ENCODE results near the gene CKLF.
A peak's percentile ranks its signal among the peaks of the same experiment; 100 is the strongest.
"Not testable (repeated sequence)": the region's sequence is repeated elsewhere in the genome, so short reads cannot be mapped to it uniquely, and the experiment has no call there.

The CKLF gene

GRCh38 chr16:66601471-66601870 lies 49.1 kb downstream of the CKLF start:
- DNase-seq = no peak

DNA sequence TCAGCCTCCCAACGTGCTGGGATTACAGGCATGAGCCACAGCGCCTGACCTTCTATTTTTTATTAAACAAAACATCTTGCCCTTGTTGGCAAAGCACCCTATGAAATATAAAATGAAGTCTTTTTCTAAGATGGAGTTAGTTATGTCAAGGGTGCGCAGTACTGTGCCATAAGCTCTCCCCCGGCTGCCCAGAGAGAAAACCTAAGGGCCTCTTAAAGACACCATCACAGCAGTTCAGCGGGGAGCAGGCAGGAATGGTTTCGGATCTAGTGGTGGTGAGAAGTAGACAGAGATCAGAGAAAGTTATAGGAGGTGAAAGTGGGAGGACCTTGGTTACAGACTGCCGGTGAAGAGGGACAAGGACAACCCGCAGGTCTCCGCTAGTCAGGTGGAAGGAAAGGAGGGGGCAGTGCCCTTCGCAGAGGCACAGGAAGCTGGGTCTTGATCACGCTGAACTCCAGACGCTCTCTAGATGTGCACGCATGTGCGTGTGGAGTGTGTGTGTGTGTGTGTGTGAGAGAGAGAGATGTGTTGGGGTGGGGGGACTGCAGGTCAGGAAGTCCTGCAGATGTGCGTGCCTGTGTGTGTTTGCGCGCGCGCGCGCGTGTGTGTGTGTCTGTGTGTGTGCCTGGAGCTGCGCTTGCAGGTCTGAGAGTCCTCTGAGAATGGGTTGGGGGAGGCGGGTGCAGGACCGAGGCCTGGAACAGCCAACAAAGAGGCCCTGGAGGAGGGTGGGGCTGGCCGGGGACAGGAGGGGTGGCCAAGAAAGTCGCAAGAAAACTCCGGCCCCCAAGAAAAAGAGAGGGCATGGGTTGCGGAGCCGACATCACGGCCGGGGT lies 51.4 kb downstream of the CKLF start:
- DNase-seq = peak; percentile 26

GRCh38 chr16:66604376-66605176 lies 52.2 kb downstream of the CKLF start, which contains the start of gene CMTM3:
Gene CMTM3, plus strand, starts transcription at chr16:66604704. Its CDS starts 102 bp downstream, at chr16:66604806.
- peak; percentile 26 for DNase-seq

GRCh38 chr16:66605177-66605978 lies 53.0 kb downstream of the CKLF start:
- no peak for DNase-seq

DNA sequence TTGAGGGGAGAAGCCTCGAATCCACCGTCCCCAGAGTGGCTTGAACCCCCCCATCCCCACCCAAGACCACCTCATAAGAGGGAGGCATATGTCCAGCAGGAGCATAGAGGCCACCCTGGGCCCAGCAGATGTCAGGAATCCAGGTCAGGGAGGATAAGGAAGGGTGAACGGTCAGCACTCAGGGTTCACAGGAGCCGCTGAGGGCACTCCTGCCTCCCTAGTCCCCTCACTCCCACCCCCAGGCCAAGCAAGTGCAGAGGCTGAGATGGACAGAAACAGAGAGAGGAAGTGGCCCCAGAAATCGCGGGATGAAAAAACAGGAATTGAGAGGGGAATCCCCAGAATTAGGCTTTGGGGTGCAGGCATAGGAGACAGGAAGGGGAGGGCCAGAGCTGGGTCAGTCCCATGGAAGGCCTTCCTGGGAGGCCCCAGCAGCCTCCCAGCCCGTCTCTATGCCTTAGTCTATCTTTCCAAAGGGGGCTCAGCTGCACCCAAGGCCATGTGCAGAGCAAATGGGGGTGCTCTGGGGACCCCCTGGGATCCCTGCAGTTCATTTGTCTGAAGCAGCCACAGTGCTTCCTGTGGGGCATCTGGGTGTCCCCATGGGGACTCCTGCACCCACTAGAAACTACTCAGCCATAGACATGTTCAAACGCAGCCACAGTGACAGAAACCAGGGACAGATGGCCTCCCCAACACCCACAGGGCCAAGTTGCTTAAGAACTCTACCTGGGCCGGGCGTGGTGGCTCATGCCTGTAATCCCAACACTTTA lies 53.8 kb downstream of the CKLF start:
- DNase-seq = no peak

DNA sequence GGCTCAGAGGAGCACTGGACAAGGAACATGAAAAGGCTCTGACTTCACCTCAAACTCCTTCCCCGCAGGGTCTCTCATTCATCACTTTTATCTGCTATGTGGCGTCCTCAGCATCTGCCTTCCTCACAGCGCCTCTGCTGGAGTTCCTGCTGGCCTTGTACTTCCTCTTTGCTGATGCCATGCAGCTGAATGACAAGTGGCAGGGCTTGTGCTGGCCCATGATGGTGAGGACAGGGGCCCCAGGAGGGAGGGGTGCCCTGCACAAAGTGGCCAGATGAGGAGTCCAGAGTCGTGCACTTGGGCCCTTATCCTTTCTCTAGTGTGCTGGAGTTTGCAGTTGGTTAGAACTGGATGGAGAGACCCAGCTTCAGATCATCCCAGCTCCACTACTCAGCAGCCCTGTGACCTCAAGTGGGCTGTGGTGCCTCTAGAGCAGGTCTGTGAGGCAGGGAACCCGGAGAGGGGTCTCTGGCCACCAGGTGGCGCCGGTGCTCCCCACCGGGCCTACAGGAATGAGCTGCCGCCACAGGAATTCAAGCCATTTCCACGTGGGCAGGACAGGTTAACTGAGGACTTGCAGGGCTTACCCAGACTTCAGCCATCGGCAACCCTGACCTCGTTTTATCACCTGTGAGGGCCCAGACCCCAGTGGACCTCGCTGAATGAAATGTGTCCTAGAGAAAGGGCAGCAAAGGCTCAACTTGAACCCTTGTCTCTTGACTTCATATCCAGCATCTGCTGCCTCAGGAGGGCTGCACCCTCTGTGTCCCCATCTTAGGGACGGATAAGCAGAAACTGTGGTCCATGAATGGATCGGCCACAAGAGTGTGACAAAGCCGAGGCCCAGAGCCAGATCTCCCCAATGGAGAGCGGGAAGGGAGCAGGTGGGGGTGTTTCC lies 56.1 kb downstream of the CKLF start:
- peak; percentile 54 for DNase-seq

DNA sequence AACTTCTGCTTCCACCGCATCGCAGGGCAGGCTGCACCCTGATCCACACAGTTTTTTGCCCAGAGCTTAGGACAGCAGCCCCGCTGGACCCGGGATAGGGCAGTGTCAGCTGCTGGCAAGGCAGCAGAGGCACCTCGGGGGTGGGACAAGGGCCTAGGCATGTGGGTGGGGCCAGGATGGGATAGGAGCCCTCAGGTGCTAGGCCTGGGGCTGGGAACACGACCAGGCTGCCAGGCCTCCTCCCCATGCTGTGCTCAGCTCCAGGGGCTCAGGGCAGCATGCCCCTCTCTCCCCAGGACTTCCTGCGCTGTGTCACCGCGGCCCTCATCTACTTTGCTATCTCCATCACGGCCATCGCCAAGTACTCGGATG lies 56.7 kb downstream of the CKLF start:
- DNase-seq = no peak

DNA sequence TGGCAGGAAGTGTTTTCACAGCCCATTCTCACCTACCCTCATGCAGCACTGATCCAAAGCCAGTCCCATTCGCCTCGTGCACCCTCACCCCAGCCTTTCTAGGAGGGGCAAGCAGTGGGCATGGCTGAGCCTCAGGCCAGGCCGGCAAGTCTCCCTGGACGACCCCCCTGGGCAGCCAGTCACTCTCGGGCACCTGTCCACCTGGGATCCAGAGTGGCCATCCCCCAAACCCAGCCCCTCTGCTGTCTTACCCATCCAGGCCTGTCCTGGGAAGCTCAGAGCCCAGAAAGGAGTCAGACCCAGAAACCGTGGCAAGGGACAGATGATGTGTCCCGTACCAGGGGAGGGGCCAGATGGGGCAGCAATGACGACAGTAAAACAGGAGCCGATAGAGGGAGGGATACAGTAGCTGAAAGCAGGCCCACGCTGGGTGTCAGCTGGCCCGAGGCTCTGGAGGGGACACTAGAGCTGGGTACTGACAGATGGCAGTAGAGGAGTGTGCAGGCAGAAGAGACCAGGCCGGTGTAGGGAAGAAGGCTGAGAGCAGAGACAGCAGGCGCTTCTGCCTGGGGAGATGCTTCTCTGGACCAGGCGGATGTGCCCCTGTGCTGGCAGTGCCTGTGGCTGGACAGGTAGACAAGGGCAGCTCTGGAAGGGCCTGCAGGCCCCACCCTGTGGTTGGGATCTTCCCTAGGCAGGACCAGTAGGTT lies 57.9 kb downstream of the CKLF start:
- DNase-seq = no peak

- not testable (repeated sequence) for DNase-seq
Measured at GRCh38 chr16:66611911-66612310, 59.5 kb downstream of the CKLF start.

DNA sequence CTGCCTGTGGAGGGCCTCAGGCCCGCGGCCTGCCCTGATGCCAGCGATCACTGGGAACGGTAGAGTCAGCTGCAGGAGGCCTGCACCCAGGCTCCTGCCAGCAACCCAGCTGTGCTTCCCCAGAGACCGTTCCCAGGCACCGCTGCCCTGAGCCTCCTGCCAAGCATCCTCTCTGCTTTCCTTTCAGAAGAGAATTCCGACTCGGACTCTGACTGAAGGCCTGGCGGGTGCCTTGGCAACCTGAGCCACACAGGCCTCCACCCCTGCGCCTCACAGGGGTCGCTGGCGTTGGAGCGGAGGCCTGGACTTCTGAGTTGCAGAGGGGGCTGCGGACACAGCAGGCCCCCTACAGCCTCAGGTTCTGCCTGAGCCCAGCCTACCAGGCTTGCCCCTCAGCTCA lies 60.0 kb downstream of the CKLF start:
- DNase-seq = no peak

DNA sequence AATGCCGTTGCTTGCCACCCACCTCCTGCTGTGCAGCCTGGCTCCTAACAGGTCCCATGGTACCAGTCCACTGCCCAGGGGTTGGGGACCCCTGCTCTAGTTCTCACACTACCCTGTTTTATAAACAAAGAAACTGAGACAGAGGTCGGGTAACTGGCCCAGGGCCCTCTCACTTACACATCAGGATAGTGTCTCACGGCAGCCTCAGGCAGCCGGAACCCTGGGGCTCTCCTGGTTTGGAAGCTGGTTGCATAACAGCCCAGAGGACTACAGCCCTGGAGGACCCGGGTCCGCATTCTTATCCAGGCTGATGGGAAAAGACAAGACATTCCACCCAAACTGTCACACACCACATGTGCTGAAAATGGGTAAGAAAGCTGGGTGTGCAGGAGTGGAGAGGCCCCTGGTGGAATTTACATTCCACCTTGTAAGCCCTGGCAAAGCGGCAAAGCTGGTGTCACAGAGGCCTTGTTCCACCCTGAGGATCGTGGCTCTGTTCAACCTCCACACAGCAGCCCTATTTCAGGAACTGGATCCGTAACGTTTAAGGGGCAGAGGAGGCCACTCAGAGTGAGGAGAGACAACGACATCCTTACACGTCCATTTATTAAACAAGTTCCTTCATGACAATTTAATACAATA lies 61.9 kb downstream of the CKLF start:
- no peak for DNase-seq
